Stimulated activated CD4-positive, alpha-beta T cell treated with anti-CD3 and anti-CD28 coated beads, Interleukin-1b, Interleukin-23, amount 100 ng/mL, for 4 hours (primary cell): ENCODE data around the gene ZFP36L2.
"Not testable (repeated sequence)": the region's sequence is repeated elsewhere in the genome, so short reads cannot be mapped to it uniquely, and the experiment has no call there.

ENCODE experiments used
- DNase-seq, 2 donors: peaks; one replicate each; pipeline ENCODE4 v3.0.0-alpha.2; 2020; ENCODE audit warnings: low read depth in 2 of 2

Gene ZFP36L2

GRCh38 chr2:43207553-43208300, 18.7 kb downstream of the ZFP36L2 start:
- no peak for DNase-seq

- DNase-seq, result no peak
These were observed 19.8 kb downstream of the ZFP36L2 start for GRCh38 chr2:43206602-43207001.

GRCh38 chr2:43203373-43203772, 23.0 kb downstream of the ZFP36L2 start:
- no peak for DNase-seq

- no peak for DNase-seq
These were observed 24.1 kb downstream of the ZFP36L2 start for GRCh38 chr2:43202289-43202688.

GRCh38 chr2:43201497-43201896, 24.9 kb downstream of the ZFP36L2 start:
- DNase-seq, result no peak

GRCh38 chr2:43201016-43201415, 25.4 kb downstream of the ZFP36L2 start:
- DNase-seq, result no peak

GRCh38 chr2:43199492-43200488, 26.6 kb downstream of the ZFP36L2 start:
- DNase-seq, result no peak

- DNase-seq, result no peak
These were observed 28.1 kb downstream of the ZFP36L2 start for GRCh38 chr2:43198263-43198662.

GRCh38 chr2:43197588-43197896, 28.9 kb downstream of the ZFP36L2 start:
- no peak for DNase-seq

- no peak for DNase-seq
These were observed 29.4 kb downstream of the ZFP36L2 start for GRCh38 chr2:43196768-43197587.

GRCh38 chr2:43194121-43194869, 32.1 kb downstream of the ZFP36L2 start:
- DNase-seq, result no peak

GRCh38 chr2:43193652-43194120, 32.7 kb downstream of the ZFP36L2 start:
- DNase-seq, result no peak

GRCh38 chr2:43192744-43193651, 33.4 kb downstream of the ZFP36L2 start:
- no peak for DNase-seq

GRCh38 chr2:43191947-43192516, 34.4 kb downstream of the ZFP36L2 start:
- no peak for DNase-seq

- DNase-seq, result no peak
These were observed 35.9 kb downstream of the ZFP36L2 start for GRCh38 chr2:43190311-43191052.

GRCh38 chr2:43189861-43190260, 36.5 kb downstream of the ZFP36L2 start:
- not testable (repeated sequence) for DNase-seq

- no peak for DNase-seq
These were observed 37.6 kb downstream of the ZFP36L2 start for GRCh38 chr2:43188561-43189386.
